Upper lobe of left lung (tissue), 4 donors: ENCODE measurements around the gene PPP1R9B.

Experiments used
- EP300 ChIP-seq, 4 donors: sonication (generic); formaldehyde crosslinking; IDR thresholded peaks; one replicate each; pipeline ENCODE4 v1.5.1; 2017; ENCODE audit warnings: antibody characterized with exemption in 4 of 4, control low read depth in 2 of 4
- POLR2A ChIP-seq, 4 donors: fragments of 450-650 bp; IDR thresholded peaks; one replicate each; pipeline ENCODE4 v1.5.1; 2016 to 2017; ENCODE audit warnings: antibody characterized with exemption in 4 of 4, mild to moderate bottlenecking in 2 of 4
- POLR2AphosphoS5 ChIP-seq, 2 donors: sonication (generic); formaldehyde crosslinking; IDR thresholded peaks; one replicate each; pipeline ENCODE4 v1.5.1; 2017; ENCODE audit warnings: antibody characterized with exemption in 2 of 2
- TF ChIP-seq, protein P1 (sequence below), 6 experiments: fragments of 450-650 bp in 4 of 6; fragments of 200-600 bp in 2 of 6; sonication (generic) in 2 of 6; IDR thresholded peaks; one replicate each; pipeline ENCODE4 v1.5.1; 2016 to 2019; ENCODE audit warnings: antibody characterized with exemption in 6 of 6

DNA sequence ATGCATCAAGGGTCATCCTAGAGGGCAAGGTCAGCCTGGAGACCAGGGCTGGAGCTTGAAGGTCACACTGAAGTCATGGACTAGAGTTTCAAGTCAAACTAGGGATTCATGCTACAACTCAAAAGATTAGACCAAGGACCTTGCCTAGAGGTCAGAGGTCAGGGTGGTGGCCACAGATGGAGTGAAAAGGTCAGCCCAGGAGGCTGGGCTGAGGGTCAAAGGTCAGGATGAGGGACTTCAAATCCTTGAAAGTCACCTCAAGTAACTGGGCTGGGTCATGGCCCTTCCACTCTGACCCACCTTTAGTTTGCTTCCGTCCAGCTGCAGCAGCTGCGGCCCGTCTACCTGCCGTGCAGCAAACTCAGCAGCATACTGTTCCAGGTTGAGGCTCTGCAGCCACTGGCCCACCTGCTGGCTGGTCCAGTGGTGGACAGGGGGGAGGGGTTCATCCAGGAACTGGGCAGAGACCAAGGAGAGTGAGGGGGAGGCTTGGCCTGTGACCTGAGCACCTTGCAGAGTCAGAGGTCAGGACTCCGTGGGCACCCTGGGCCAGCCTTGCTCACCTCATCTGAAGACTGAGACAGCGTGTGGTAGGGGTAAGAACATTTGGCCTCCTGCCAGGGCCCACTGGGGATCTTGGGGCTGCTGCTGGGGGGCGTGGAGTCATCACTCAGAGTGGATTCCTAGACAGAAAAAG lies 36.7 kb downstream of the PPP1R9B start:
- TF ChIP-seq, protein P1, sequence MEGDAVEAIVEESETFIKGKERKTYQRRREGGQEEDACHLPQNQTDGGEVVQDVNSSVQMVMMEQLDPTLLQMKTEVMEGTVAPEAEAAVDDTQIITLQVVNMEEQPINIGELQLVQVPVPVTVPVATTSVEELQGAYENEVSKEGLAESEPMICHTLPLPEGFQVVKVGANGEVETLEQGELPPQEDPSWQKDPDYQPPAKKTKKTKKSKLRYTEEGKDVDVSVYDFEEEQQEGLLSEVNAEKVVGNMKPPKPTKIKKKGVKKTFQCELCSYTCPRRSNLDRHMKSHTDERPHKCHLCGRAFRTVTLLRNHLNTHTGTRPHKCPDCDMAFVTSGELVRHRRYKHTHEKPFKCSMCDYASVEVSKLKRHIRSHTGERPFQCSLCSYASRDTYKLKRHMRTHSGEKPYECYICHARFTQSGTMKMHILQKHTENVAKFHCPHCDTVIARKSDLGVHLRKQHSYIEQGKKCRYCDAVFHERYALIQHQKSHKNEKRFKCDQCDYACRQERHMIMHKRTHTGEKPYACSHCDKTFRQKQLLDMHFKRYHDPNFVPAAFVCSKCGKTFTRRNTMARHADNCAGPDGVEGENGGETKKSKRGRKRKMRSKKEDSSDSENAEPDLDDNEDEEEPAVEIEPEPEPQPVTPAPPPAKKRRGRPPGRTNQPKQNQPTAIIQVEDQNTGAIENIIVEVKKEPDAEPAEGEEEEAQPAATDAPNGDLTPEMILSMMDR (IDR thresholded peaks at IDR 0.05): no peak
- no peak for TF ChIP-seq POLR2AphosphoS5 (IDR thresholded peaks at IDR 0.05)
- TF ChIP-seq POLR2A (IDR thresholded peaks at IDR 0.05): no peak
- TF ChIP-seq EP300 (IDR thresholded peaks at IDR 0.05): no peak
